ENCODE data around the gene ARL14EPL.

DNA sequence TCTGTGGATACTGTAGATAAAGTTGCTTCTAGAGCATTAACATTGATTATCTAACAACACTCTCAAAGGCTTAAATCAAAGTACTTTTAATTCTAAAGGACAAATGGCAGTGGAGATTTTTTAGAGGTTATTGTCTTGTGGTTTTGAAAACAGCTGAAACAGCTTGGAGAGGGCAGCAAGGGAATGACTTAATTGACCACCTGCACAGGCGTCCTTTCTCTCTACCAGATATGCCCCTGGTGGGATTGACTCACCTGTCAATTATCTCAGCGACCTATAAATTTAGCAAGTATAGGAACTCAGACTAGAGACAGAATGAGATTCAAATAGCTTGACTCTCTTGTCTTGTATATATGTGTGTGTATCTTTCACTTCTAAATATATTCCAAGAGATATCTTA lies 13.5 kb downstream of the ARL14EPL start:
- no peak for TF ChIP-seq POLR2A (IDR thresholded peaks at IDR 0.05)
- TF ChIP-seq, protein P1, sequence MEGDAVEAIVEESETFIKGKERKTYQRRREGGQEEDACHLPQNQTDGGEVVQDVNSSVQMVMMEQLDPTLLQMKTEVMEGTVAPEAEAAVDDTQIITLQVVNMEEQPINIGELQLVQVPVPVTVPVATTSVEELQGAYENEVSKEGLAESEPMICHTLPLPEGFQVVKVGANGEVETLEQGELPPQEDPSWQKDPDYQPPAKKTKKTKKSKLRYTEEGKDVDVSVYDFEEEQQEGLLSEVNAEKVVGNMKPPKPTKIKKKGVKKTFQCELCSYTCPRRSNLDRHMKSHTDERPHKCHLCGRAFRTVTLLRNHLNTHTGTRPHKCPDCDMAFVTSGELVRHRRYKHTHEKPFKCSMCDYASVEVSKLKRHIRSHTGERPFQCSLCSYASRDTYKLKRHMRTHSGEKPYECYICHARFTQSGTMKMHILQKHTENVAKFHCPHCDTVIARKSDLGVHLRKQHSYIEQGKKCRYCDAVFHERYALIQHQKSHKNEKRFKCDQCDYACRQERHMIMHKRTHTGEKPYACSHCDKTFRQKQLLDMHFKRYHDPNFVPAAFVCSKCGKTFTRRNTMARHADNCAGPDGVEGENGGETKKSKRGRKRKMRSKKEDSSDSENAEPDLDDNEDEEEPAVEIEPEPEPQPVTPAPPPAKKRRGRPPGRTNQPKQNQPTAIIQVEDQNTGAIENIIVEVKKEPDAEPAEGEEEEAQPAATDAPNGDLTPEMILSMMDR (IDR thresholded peaks at IDR 0.05), result no peak
- no peak for TF ChIP-seq POLR2AphosphoS5 (IDR thresholded peaks at IDR 0.05)

All from gastroesophageal sphincter (tissue), 3 donors.